MM.1S (cell line): ENCODE data around the gene APOA4.

ENCODE experiments used
- DNase-seq: peaks from one replicate; pipeline ENCODE4 v3.0.0-alpha.2; 2015
- H2AFZ ChIP-seq: fragments of 300-600 bp; sonication (generic); 2 replicates; pipeline ENCODE4 v1.6.0; 2016; ENCODE audit warnings: antibody characterized with exemption, low read length
- H3F3A ChIP-seq: fragments of 300-600 bp; sonication (generic); 2 replicates; pipeline ENCODE4 v1.6.1; 2016; ENCODE audit warnings: mild to moderate bottlenecking, antibody characterized with exemption, low read length, moderate library complexity, mixed read lengths; ENCODE audit not compliant: insufficient read depth
- H3K27ac ChIP-seq: fragments of 300-600 bp; sonication (generic); 2 replicates; pipeline ENCODE4 v1.5.1; 2016; ENCODE audit warnings: mild to moderate bottlenecking, low read length
- H3K27me3 ChIP-seq: fragments of 300-600 bp; sonication (generic); replicated peaks from 2 replicates; pipeline ENCODE4 v1.6.0; 2016; ENCODE audit warnings: low read length; ENCODE audit not compliant: insufficient read depth
- H3K36me3 ChIP-seq: fragments of 300-600 bp; sonication (generic); replicated peaks from 2 replicates; pipeline ENCODE4 v1.6.1; 2016; ENCODE audit warnings: mild to moderate bottlenecking, low read length, mixed read lengths; ENCODE audit not compliant: insufficient read depth
- H3K4me1 ChIP-seq: fragments of 300-600 bp; sonication (generic); 2 replicates; pipeline ENCODE4 v1.6.1; 2016; ENCODE audit warnings: low read length, mixed read lengths
- H3K4me2 ChIP-seq: fragments of 300-600 bp; sonication (generic); 2 replicates; pipeline ENCODE4 v1.6.0; 2016; ENCODE audit warnings: low read depth, low read length
- H3K4me3 ChIP-seq: fragments of 300-600 bp; sonication (generic); 2 replicates; pipeline ENCODE4 v1.5.1; 2016; ENCODE audit warnings: low read length, mixed read lengths
- H3K79me2 ChIP-seq: fragments of 300-600 bp; sonication (generic); 2 replicates; pipeline ENCODE4 v1.6.1; 2016; ENCODE audit warnings: mixed run types, low read length, mixed read lengths
- H3K9ac ChIP-seq: fragments of 300-600 bp; sonication (generic); 2 replicates; pipeline ENCODE4 v1.6.1; 2016; ENCODE audit warnings: low read length, mixed read lengths
- H3K9me2 ChIP-seq: fragments of 300-600 bp; sonication (generic); replicated peaks from 2 replicates; pipeline ENCODE4 v1.6.1; 2016; ENCODE audit warnings: mild to moderate bottlenecking, low read length, mixed read lengths; ENCODE audit not compliant: insufficient read depth
- H3K9me3 ChIP-seq: fragments of 300-600 bp; sonication (generic); replicated peaks from 2 replicates; pipeline ENCODE4 v1.6.1; 2016; ENCODE audit warnings: mild to moderate bottlenecking, low read length, mixed read lengths; ENCODE audit not compliant: insufficient read depth
- H4K20me1 ChIP-seq: fragments of 300-600 bp; sonication (generic); 2 replicates; pipeline ENCODE4 v1.6.1; 2016; ENCODE audit warnings: mild to moderate bottlenecking, low read length, moderate library complexity, mixed read lengths; ENCODE audit not compliant: insufficient read depth
- CTCF ChIP-seq: fragments of 300-600 bp; sonication (generic); IDR thresholded peaks from 2 replicates; pipeline ENCODE4 v1.5.1; 2016; ENCODE audit warnings: antibody characterized with exemption, low read length, mixed read lengths
- EZH2 ChIP-seq: fragments of 300-600 bp; sonication (generic); optimal IDR thresholded peaks from 2 replicates; pipeline ENCODE3; 2017; ENCODE audit warnings: low read depth, mild to moderate bottlenecking, antibody characterized with exemption, low read length, mixed read lengths
- EZH2phosphoT487 ChIP-seq: fragments of 300-600 bp; sonication (generic); IDR thresholded peaks from 2 replicates; pipeline ENCODE4 v1.6.1; 2018; ENCODE audit warnings: antibody characterized with exemption, low read length

Gene APOA4

GRCh38 chr11:116840224-116840745 is 17.2 kb upstream of the APOA4 start:
- Histone ChIP-seq H2AFZ (no peak overlapping the region), H3K79me2 (no peaks in the 10 kb centered on the region), H3K27me3 (no peaks in the 10 kb centered on the region), H3K4me1 (0 out of 2 replicates have a peak, but pooled peaks cover 6% of the 10 kb centered on the region), H3K4me2 (no peak overlapping the region), H3F3A (no peaks in the 10 kb centered on the region), H3K27ac (no peak overlapping the region), H3K36me3 (no peaks in the 10 kb centered on the region; the same call in 1 of the 2 replicates), H3K9ac (no peak overlapping the region), H3K9me3 (no peaks in the 10 kb centered on the region), H4K20me1 (no peaks in the 10 kb centered on the region), H3K4me3 (no peak overlapping the region), H3K9me2 (no peaks in the 10 kb centered on the region)
- no peak for DNase-seq
- TF ChIP-seq CTCF: 0 out of 2 replicates have a peak, but pooled peaks have one; percentile 18
- no peak for TF ChIP-seq EZH2phosphoT487

GRCh38 chr11:116838321-116839084 is 15.4 kb upstream of the APOA4 start:
- TF ChIP-seq EZH2phosphoT487 (no peak), CTCF (no peak), EZH2 (no peak)
- H3K4me1 ChIP-seq: 0 out of 2 replicates have a peak, but pooled peaks cover 6% of the 10 kb centered on the region
- no peaks in the 10 kb centered on the region for H3K27me3 ChIP-seq
- no peaks in the 10 kb centered on the region; the same call in 1 of the 2 replicates for H3K36me3 ChIP-seq
- no peaks in the 10 kb centered on the region for H4K20me1 ChIP-seq
- H3K9me2 ChIP-seq: no peaks in the 10 kb centered on the region
- H3K79me2 ChIP-seq: no peaks in the 10 kb centered on the region
- H3F3A ChIP-seq: no peaks in the 10 kb centered on the region
- no peak overlapping the region for H3K9ac ChIP-seq
- no peak for DNase-seq
- H3K4me2 ChIP-seq: no peak overlapping the region
- H3K4me3 ChIP-seq: no peak overlapping the region
- H3K9me3 ChIP-seq: no peaks in the 10 kb centered on the region
- H2AFZ ChIP-seq: no peak overlapping the region
- no peak overlapping the region for H3K27ac ChIP-seq

GRCh38 chr11:116837231-116838091 is 14.4 kb upstream of the APOA4 start, which contains the start of gene APOA1:
Gene APOA1 (minus strand): TSS chr11:116837622. CDS start chr11:116837387, 235 bp downstream.
- H3K9ac ChIP-seq: no peak within 1 kb of the TSS

More at GRCh38 chr11:116837231-116838091, 14.4 kb upstream of the APOA4 start, which contains the start of gene APOA1:
- Histone ChIP-seq H3F3A (no peaks in the 10 kb centered on the region), H3K27me3 (no peaks in the 10 kb centered on the region), H3K36me3 (no peaks in the 10 kb centered on the region), H3K9me3 (no peaks in the 10 kb centered on the region), H3K4me1 (0 out of 2 replicates have a peak, but pooled peaks cover 6% of the 10 kb centered on the region), H4K20me1 (no peaks in the 10 kb centered on the region), H3K4me2 (no peak within 1 kb of the TSS), H3K79me2 (no peaks in the 10 kb centered on the region), H3K4me3 (no peak within 1 kb of the TSS), H3K9me2 (no peaks in the 10 kb centered on the region), H3K27ac (no peak within 1 kb of the TSS), H2AFZ (no peak within 1 kb of the TSS)
- TF ChIP-seq EZH2phosphoT487 (no peak), EZH2 (no peak), CTCF (no peak)
- no peak for DNase-seq
